ENCODE results near the gene SLC22A3.
"Not testable (repeated sequence)": the region's sequence is repeated elsewhere in the genome, so short reads cannot be mapped to it uniquely, and the experiment has no call there.

Gene SLC22A3

GRCh38 chr6:160386869-160387530 lies 38.8 kb downstream of the SLC22A3 start:
- H3K4me3 ChIP-seq (ENCODE audit: low read length in 2 of 2), result no peak overlapping the region

DNA sequence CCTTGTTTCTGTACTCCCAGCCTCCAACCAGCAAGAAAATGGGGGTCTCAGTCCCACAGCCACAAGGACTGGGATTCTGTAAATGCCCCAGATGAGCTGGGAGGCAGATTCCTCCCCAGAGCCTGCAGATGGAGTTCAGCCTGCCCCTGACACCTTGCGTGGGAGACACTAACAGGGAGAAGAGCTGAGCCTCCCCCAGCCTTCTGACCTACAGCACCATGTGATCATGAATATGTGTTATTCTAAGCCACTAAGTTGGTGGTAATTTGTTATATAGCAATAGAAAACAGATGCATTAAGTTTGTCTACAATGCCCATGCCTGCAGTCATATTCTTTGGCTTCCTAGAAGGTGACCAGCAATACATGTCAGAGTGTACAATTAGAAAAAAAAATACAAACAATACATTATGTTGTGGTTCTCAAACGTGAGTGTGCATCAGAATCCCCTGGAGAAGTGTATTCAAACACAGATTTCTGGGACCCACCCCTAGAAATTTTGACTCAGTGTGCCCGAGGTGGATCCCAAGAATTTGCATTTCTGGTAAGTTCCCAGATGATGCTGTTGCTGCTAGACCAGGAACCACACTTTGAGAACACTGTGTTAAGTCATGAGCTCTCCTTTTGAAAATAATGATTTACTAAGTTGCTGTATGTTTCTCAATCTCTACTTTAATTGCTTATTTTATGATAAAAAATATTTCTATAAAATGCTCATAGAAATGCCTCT lies 39.9 kb downstream of the SLC22A3 start:
- Histone ChIP-seq H3K27me3 (ENCODE audit: control insufficient read depth in 2 of 2, insufficient read depth in 2 of 2, low read length in 2 of 2) (no peaks in the 10 kb centered on the region), H3K36me3 (ENCODE audit: control insufficient read depth in 2 of 2, insufficient read depth in 2 of 2, low read length in 2 of 2) (no peaks in the 10 kb centered on the region), H3K9ac (ENCODE audit: low read depth in 1 of 2, low read length in 2 of 2) (no peak overlapping the region), H3K4me3 (ENCODE audit: low read length in 2 of 2) (no peak overlapping the region), H3K9me3 (ENCODE audit: control insufficient read depth in 2 of 2, low read length in 2 of 2) (no peaks in the 10 kb centered on the region), H3K4me1 (ENCODE audit: control insufficient read depth in 2 of 2, insufficient read depth in 2 of 2, low read length in 2 of 2) (peaks cover 0 to 12% of the 10 kb centered on the region in 2 donors), H3K27ac (ENCODE audit: low read depth in 2 of 2, low read length in 2 of 2) (no peak overlapping the region)

More at GRCh38 chr6:160386869-160387530, 38.8 kb downstream of the SLC22A3 start:
- no peak overlapping the region for H3K27ac ChIP-seq (ENCODE audit: low read depth in 2 of 2, low read length in 2 of 2)
- H3K9ac ChIP-seq (ENCODE audit: low read depth in 1 of 2, low read length in 2 of 2), result no peak overlapping the region
- no peaks in the 10 kb centered on the region for H3K9me3 ChIP-seq (ENCODE audit: control insufficient read depth in 2 of 2, low read length in 2 of 2)
- H3K27me3 ChIP-seq (ENCODE audit: control insufficient read depth in 2 of 2, insufficient read depth in 2 of 2, low read length in 2 of 2), result no peaks in the 10 kb centered on the region
- H3K36me3 ChIP-seq (ENCODE audit: control insufficient read depth in 2 of 2, insufficient read depth in 2 of 2, low read length in 2 of 2), result no peaks in the 10 kb centered on the region
- peaks cover 0 to 9% of the 10 kb centered on the region in 2 donors for H3K4me1 ChIP-seq (ENCODE audit: control insufficient read depth in 2 of 2, insufficient read depth in 2 of 2, low read length in 2 of 2)

DNA sequence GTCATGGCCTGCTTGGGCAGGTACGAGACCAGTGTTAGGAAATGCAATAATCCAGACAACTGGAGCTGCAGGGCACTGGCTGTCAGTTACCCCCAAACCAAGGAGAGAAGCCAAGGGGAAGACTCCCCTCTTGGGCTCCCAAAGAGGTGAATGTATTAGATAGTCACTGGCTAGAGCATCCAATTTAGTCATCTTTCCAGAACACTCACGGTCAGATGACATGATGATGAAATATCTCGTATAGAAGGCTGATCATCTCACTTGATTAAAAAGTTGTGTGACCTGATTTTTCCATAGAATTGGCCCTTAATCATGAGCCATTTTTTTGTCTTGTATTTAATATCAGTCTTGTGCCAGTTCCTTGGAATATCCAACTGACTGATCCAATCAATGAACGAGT lies 40.7 kb downstream of the SLC22A3 start:
- Histone ChIP-seq H3K4me1 (ENCODE audit: control insufficient read depth in 2 of 2, insufficient read depth in 2 of 2, low read length in 2 of 2) (peaks cover 0 to 12% of the 10 kb centered on the region in 2 donors), H3K9me3 (ENCODE audit: control insufficient read depth in 2 of 2, low read length in 2 of 2) (no peaks in the 10 kb centered on the region), H3K36me3 (ENCODE audit: control insufficient read depth in 2 of 2, insufficient read depth in 2 of 2, low read length in 2 of 2) (no peaks in the 10 kb centered on the region), H3K27me3 (ENCODE audit: control insufficient read depth in 2 of 2, insufficient read depth in 2 of 2, low read length in 2 of 2) (no peaks in the 10 kb centered on the region), H3K4me3 (ENCODE audit: low read length in 2 of 2) (no peak overlapping the region), H3K9ac (ENCODE audit: low read depth in 1 of 2, low read length in 2 of 2) (no peak overlapping the region), H3K27ac (ENCODE audit: low read depth in 2 of 2, low read length in 2 of 2) (no peak overlapping the region)

DNA sequence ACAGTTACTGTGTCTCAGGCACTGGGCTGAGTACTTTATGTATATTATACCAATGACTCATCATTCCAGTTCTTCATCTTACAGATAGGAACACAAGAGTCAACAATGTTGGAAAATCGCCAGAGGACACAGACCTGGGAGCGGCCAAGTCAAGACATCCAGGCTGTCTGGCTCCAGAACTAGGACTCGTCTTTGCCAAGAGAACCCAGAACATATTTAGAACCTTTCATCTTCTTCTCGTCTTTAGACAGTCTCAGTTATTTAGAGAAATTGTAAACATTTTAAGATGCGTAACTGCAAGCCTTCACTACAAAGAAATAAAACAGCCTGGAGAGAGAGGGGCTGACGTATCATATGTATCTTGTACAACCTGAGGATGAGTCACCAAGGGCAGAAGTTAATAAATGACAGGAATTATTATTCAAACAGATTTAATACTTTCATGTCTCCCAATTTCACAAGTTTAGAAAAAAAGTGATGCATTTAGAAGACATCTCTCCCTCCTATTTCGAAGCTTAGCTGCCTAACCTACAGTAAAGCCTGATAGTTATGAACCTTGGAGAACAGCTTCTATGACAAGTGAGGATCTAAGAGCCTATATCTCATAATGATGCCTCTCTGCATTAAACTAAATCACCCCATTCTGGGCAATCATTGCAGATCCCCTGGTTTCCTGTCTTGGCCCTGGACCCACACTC lies 43.4 kb downstream of the SLC22A3 start:
- Histone ChIP-seq H3K4me1 (ENCODE audit: control insufficient read depth in 2 of 2, insufficient read depth in 2 of 2, low read length in 2 of 2) (peaks cover 0 to 8% of the 10 kb centered on the region in 2 donors), H3K27me3 (ENCODE audit: control insufficient read depth in 2 of 2, insufficient read depth in 2 of 2, low read length in 2 of 2) (no peaks in the 10 kb centered on the region), H3K27ac (ENCODE audit: low read depth in 2 of 2, low read length in 2 of 2) (no peak overlapping the region), H3K9me3 (ENCODE audit: control insufficient read depth in 2 of 2, low read length in 2 of 2) (no peaks in the 10 kb centered on the region), H3K4me3 (ENCODE audit: low read length in 2 of 2) (no peak overlapping the region), H3K36me3 (ENCODE audit: control insufficient read depth in 2 of 2, insufficient read depth in 2 of 2, low read length in 2 of 2) (no peaks in the 10 kb centered on the region), H3K9ac (ENCODE audit: low read depth in 1 of 2, low read length in 2 of 2) (no peak overlapping the region)

DNA sequence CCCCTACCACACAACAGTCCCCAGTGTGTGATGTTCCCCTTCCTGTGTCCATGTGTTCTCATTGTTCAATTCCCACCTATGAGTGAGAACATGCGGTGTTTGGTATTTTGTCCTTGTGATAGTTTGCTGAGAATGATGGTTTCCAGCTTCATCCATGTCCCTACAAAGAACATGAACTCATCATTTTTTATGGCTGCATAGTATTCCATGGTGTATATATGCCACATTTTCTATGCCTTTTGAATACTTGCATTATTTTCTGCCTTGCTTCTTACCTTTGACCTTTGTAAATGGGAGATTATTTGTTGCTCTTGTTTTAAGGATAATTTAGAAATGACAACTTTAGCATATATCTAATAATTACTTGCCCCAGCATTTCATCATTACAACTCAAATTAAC lies 45.3 kb downstream of the SLC22A3 start:
- not testable (repeated sequence) for H3K4me1 ChIP-seq (ENCODE audit: control insufficient read depth in 2 of 2, insufficient read depth in 2 of 2, low read length in 2 of 2); H3K27me3 ChIP-seq (ENCODE audit: control insufficient read depth in 2 of 2, insufficient read depth in 2 of 2, low read length in 2 of 2); H3K27ac ChIP-seq (ENCODE audit: low read depth in 2 of 2, low read length in 2 of 2); H3K36me3 ChIP-seq (ENCODE audit: control insufficient read depth in 2 of 2, insufficient read depth in 2 of 2, low read length in 2 of 2); H3K4me3 ChIP-seq (ENCODE audit: low read length in 2 of 2); H3K9me3 ChIP-seq (ENCODE audit: control insufficient read depth in 2 of 2, low read length in 2 of 2); H3K9ac ChIP-seq (ENCODE audit: low read depth in 1 of 2, low read length in 2 of 2)

DNA sequence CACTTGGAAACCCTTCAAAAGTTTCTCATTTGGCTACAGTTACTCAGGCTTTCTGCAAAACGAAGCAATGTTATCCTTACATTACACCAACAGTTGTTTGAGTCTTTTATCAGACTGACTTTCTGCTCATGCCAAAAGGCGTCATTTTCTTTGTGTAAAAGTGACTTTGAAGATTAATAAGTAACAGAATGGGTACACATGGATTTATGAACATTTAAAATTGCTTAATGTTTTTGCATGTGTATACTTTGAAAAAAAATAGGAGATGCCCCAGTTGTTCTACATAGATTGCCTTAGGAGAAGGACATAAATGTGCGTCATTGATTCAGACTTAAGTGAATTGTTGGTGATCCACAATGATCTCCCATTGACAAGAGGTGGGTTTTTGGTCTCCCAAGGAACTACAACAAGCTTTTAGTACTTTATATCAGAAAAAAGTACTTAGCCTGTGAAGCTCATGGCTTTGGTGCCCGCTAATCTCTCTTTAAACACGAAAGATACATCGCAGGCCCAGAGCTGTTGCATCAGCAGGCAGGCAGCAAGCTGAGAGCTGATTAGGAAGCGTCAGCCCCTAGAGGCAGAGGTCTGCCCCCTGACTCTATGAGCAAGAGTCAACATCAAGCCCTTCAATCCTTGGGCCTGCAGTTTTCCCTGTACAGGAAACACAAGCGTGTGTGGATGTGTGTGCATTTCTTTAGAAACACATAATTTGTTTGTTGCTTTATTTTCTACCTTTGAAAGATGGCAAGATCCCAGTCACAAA lies 45.9 kb downstream of the SLC22A3 start:
- Histone ChIP-seq H3K27ac (ENCODE audit: low read depth in 2 of 2, low read length in 2 of 2) (no peak overlapping the region), H3K27me3 (ENCODE audit: control insufficient read depth in 2 of 2, insufficient read depth in 2 of 2, low read length in 2 of 2) (no peaks in the 10 kb centered on the region), H3K4me3 (ENCODE audit: low read length in 2 of 2) (no peak overlapping the region), H3K9ac (ENCODE audit: low read depth in 1 of 2, low read length in 2 of 2) (no peak overlapping the region), H3K4me1 (ENCODE audit: control insufficient read depth in 2 of 2, insufficient read depth in 2 of 2, low read length in 2 of 2) (peaks cover 0 to 3% of the 10 kb centered on the region in 2 donors), H3K36me3 (ENCODE audit: control insufficient read depth in 2 of 2, insufficient read depth in 2 of 2, low read length in 2 of 2) (no peaks in the 10 kb centered on the region), H3K9me3 (ENCODE audit: control insufficient read depth in 2 of 2, low read length in 2 of 2) (no peaks in the 10 kb centered on the region)

- H3K9ac ChIP-seq (ENCODE audit: low read depth in 1 of 2, low read length in 2 of 2), result no peak overlapping the region
- no peak overlapping the region for H3K4me3 ChIP-seq (ENCODE audit: low read length in 2 of 2)
- no peaks in the 10 kb centered on the region for H3K36me3 ChIP-seq (ENCODE audit: control insufficient read depth in 2 of 2, insufficient read depth in 2 of 2, low read length in 2 of 2)
- no peaks in the 10 kb centered on the region for H3K9me3 ChIP-seq (ENCODE audit: control insufficient read depth in 2 of 2, low read length in 2 of 2)
- H3K27ac ChIP-seq (ENCODE audit: low read depth in 2 of 2, low read length in 2 of 2), result no peak overlapping the region
- no peaks in the 10 kb centered on the region for H3K27me3 ChIP-seq (ENCODE audit: control insufficient read depth in 2 of 2, insufficient read depth in 2 of 2, low read length in 2 of 2)
- H3K4me1 ChIP-seq (ENCODE audit: control insufficient read depth in 2 of 2, insufficient read depth in 2 of 2, low read length in 2 of 2), result peaks cover 0 to 3% of the 10 kb centered on the region in 2 donors
These were observed 46.5 kb downstream of the SLC22A3 start for GRCh38 chr6:160394654-160395035.

DNA sequence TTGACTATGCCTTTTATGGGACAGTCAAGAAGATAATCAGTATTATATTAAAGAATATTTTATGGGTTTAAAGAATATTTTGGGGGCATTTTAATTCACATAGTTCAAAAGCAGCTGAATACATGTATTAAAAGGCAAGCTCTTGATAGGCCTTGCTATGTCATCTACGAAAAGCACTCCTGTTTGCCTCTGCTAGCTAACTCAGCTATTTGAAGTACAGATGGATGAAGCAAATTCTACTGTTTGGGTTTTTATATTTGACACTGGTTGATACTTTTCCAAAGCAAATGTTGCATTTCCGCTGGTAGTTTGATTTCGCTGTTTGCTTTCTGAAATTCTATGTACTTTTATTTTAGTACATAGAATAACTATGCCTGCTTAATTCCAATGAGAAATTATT lies 47.0 kb downstream of the SLC22A3 start:
- Histone ChIP-seq H3K4me1 (ENCODE audit: control insufficient read depth in 2 of 2, insufficient read depth in 2 of 2, low read length in 2 of 2) (peaks cover 0 to 3% of the 10 kb centered on the region in 2 donors), H3K9ac (ENCODE audit: low read depth in 1 of 2, low read length in 2 of 2) (no peak overlapping the region), H3K27ac (ENCODE audit: low read depth in 2 of 2, low read length in 2 of 2) (no peak overlapping the region), H3K4me3 (ENCODE audit: low read length in 2 of 2) (no peak overlapping the region), H3K27me3 (ENCODE audit: control insufficient read depth in 2 of 2, insufficient read depth in 2 of 2, low read length in 2 of 2) (no peaks in the 10 kb centered on the region), H3K9me3 (ENCODE audit: control insufficient read depth in 2 of 2, low read length in 2 of 2) (no peaks in the 10 kb centered on the region), H3K36me3 (ENCODE audit: control insufficient read depth in 2 of 2, insufficient read depth in 2 of 2, low read length in 2 of 2) (no peaks in the 10 kb centered on the region)

DNA sequence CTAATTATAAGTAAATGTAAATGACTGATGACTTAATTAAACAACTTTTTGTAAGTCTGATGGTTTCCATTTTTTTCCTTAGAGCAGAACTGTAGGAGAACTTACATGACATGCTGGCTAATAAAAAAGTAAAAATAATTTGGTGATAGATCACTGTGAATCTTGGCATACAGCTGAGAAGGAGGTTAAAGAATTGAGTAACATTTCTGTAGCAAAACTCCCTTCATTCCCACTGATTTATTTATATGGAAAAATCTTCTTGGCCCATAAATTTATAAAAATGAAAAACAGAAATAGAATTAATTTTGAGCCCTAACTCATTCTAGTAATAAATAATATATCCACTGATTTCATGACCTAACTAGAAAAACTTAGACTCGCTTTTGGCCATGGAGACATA lies 48.1 kb downstream of the SLC22A3 start:
- Histone ChIP-seq H3K27ac (ENCODE audit: low read depth in 2 of 2, low read length in 2 of 2) (no peak overlapping the region), H3K36me3 (ENCODE audit: control insufficient read depth in 2 of 2, insufficient read depth in 2 of 2, low read length in 2 of 2) (no peaks in the 10 kb centered on the region), H3K4me1 (ENCODE audit: control insufficient read depth in 2 of 2, insufficient read depth in 2 of 2, low read length in 2 of 2) (peaks cover 0 to 3% of the 10 kb centered on the region in 2 donors)

More for the DNA sequence above, 48.1 kb downstream of the SLC22A3 start:
- Histone ChIP-seq H3K9me3 (ENCODE audit: control insufficient read depth in 2 of 2, low read length in 2 of 2) (no peaks in the 10 kb centered on the region), H3K9ac (ENCODE audit: low read depth in 1 of 2, low read length in 2 of 2) (no peak overlapping the region), H3K27me3 (ENCODE audit: control insufficient read depth in 2 of 2, insufficient read depth in 2 of 2, low read length in 2 of 2) (no peaks in the 10 kb centered on the region), H3K4me3 (ENCODE audit: low read length in 2 of 2) (no peak overlapping the region)
